Testis (tissue), 3 donors: ENCODE measurements around the gene FSTL5. TPM values are rescaled to one million over a fixed set of nuclear protein-coding genes. Genes with fewer than 3 reads are reported as not detected.

Experiments
- DNase-seq: peaks from one replicate; pipeline ENCODE4 v3.0.0-alpha.2; 2019
- H3K27ac ChIP-seq, 2 donors: fragments of 200-600 bp; sonication (generic); one replicate each; pipeline ENCODE4 v1.5.1; 2019
- H3K27me3 ChIP-seq: fragments of 200-600 bp; sonication (generic); one replicate; pipeline ENCODE4 v1.5.1; 2019
- H3K36me3 ChIP-seq: fragments of 200-600 bp; sonication (generic); one replicate; pipeline ENCODE4 v1.5.1; 2017; ENCODE audit warnings: low read depth; ENCODE audit errors: missing control alignments
- H3K4me1 ChIP-seq: fragments of 200-600 bp; sonication (generic); one replicate; pipeline ENCODE4 v1.5.1; 2019
- H3K4me3 ChIP-seq, 2 donors: fragments of 200-600 bp; sonication (generic); one replicate each; pipeline ENCODE4 v1.5.1; 2017 to 2019
- H3K9me3 ChIP-seq: fragments of 200-600 bp; sonication (generic); one replicate; pipeline ENCODE4 v1.5.1; 2017
- CTCF ChIP-seq, 3 experiments: fragments of 450-650 bp in 2 of 3; fragments of 200-600 bp in 1 of 3; sonication (generic) in 1 of 3; IDR thresholded peaks; one replicate each; pipeline ENCODE4 v1.5.1; 2016 to 2019; ENCODE audit warnings: antibody characterized with exemption in 3 of 3, mild to moderate bottlenecking in 2 of 3, moderate library complexity in 1 of 3
- POLR2A ChIP-seq: fragments of 450-650 bp; IDR thresholded peaks from one replicate; pipeline ENCODE4 v1.6.1; 2017; ENCODE audit warnings: antibody characterized with exemption, mild to moderate bottlenecking, moderate library complexity
- WGBS, 2 donors: methylation state at CpG; one replicate each; pipeline ENCODE4 v1.1.5; 2018; 5-methylcytosine and 5-hydroxymethylcytosine counted together
- intact Hi-C: fragments of 100-400 bp; cut with DNase I; formaldehyde crosslinking; loops from one replicate; pipeline ENCODE4 v1.15.1; 2023; ENCODE audit warnings: low total_unique reads
- polyA plus RNA-seq: library from polyadenylated mRNA; stranded (reverse); fragments of 350-450 nt; fragmentation: Illumina TruSeq; extraction: RNeasy Lipid Tissue Mini Kit (QIAGEN cat#74804); gene quantifications from one replicate; pipeline ENCODE4 v1.2.3, GENCODE V29; 2014; ENCODE audit warnings: low read depth, low replicate concordance; ENCODE audit not compliant: insufficient read depth
- total RNA-seq, 2 donors: library from RNA; depleted of rRNA; stranded (reverse); fragments of >200 nt; gene quantifications; one replicate each; pipeline ENCODE4 v1.2.3, GENCODE V29; 2016

The FSTL5 gene
- total and polyA plus RNA-seq, 3 donors from 2014 or later = 0.57 to 1.0 (median 0.68) TPM

- TF ChIP-seq POLR2A (no peak), CTCF (IDR thresholded peaks at IDR 0.05) (no peak)
- WGBS, 2 donors = 80 to 83% methylated on average over 1 of the region's 1 CpG
- H3K36me3 ChIP-seq = no peaks in the 10 kb centered on the region
- no peaks in the 10 kb centered on the region for H3K9me3 ChIP-seq
- H3K4me3 ChIP-seq = no peak overlapping the region
- no peaks in the 10 kb centered on the region for H3K4me1 ChIP-seq
- no peaks in the 10 kb centered on the region for H3K27me3 ChIP-seq
- H3K27ac ChIP-seq = no peak overlapping the region
- DNase-seq = no peak
- intact Hi-C loops = no loop called here
Observed at GRCh38 chr4:161987611-161988010, 176.2 kb downstream of the FSTL5 start.

DNA sequence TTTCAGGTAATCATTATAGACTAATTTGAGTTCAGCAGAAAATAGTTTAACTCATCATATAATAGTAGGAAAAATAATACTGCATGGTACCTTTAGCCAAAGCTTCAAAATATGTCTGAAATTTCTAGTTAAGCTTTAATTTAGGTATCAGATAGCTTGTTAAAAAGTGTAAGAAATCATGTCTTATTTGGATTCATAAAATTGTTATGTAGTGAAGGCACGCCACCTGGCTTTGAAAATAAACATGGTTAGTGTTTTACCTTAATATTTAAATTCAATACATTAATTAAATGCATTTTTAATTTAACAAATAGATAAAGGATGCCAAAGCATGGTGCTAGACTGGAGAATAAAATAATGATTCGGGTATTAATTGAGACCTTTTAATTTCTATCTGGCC is 211.4 kb downstream of the FSTL5 start:
- Histone ChIP-seq H3K36me3 (no peaks in the 10 kb centered on the region), H3K4me1 (no peaks in the 10 kb centered on the region), H3K27me3 (no peaks in the 10 kb centered on the region), H3K27ac (no peak overlapping the region), H3K9me3 (no peaks in the 10 kb centered on the region), H3K4me3 (no peak overlapping the region)
- intact Hi-C loops = no loop called here
- TF ChIP-seq CTCF (IDR thresholded peaks at IDR 0.05) = no peak
- TF ChIP-seq POLR2A = no peak
- no peak for DNase-seq
- WGBS, 2 donors = 50 to 92% methylated on average over 2 of the region's 2 CpGs

DNA sequence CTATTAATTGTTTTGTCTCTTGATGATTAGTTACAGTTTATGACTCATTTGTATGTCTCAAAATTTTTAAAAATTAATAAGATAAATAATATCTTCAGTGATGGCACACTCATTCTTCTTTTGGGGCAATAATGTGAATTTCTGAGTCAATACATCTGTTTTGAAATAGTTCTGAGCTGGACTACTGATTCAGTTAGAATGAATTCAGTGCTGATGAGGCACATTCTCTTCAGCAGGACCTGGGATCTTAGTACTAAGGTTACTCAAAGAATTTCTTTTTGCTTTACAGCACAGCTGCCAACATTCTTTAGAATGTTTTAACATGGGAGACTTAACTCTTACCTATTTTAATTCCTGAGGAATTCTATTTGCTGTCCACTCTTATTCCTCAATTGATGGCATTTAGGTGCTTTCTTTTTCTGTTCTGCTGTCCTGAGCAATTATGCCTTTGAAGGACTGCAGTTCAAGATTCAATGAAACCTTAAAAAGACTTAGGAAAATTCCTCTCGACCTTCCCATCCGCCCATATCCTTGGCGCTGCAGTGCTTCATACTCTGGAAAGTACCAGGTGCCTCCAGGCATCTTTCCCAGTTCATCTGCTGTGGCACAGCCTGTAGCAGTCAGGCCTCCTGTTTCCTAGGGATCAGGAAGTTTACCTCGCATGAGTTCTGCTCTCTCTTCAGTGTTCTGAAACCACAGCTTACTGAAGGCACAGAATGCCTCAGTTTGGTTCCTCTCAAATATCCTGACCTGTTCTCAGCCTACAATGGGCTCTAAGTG is 213.7 kb downstream of the FSTL5 start:
- intact Hi-C loops = no loop called here
- WGBS, 2 donors = 76 to 92% methylated on average over 4 of the region's 4 CpGs
- Histone ChIP-seq H3K9me3 (no peaks in the 10 kb centered on the region), H3K36me3 (no peaks in the 10 kb centered on the region), H3K27ac (no peak overlapping the region), H3K4me3 (no peak overlapping the region), H3K4me1 (no peaks in the 10 kb centered on the region), H3K27me3 (no peaks in the 10 kb centered on the region)
- no peak for DNase-seq
- no peak for TF ChIP-seq POLR2A
- no peak for TF ChIP-seq CTCF (IDR thresholded peaks at IDR 0.05)

DNA sequence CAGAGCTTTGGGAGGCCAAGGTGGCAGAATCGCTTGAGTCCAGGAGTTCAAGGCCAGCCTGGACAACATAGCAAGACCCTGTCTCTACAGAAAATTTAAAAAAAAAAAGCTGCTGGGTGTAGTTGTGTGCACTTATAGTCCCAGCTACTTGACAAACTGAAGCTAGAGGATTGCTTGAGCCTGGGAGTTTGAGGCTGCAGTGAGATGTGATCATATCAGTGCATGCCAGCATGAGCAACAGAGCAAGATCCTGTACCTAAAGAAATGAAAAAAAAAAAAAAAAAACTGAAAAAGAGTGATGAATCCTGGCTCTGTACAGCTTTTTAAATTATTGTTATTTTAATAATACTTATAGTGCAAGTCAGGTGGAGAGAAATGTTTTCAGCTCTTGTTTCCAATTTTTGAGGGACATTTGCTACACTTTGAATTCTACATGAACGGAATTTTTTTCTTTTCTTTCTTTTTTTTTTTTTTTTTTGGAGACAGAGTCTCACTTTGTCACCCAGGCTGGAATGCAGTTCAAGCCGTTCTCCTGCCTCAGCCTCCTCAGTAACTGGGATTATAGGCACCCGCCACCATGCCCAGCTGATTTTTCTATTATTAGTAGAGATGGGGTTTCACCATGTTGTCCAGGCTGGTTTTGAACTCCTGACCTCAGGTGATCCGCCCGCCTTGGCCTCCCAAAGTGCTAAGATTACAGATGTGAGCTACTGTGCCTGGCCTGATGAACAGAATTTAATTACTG is 215.6 kb downstream of the FSTL5 start:
- H3K9me3 ChIP-seq = no peaks in the 10 kb centered on the region
- 89 to 91% methylated on average over 6 of the region's 6 CpGs for WGBS, 2 donors
- DNase-seq = no peak

More for the DNA sequence above, 215.6 kb downstream of the FSTL5 start:
- H3K4me3 ChIP-seq = no peak overlapping the region
- TF ChIP-seq POLR2A (no peak), CTCF (IDR thresholded peaks at IDR 0.05) (no peak)
- no peaks in the 10 kb centered on the region for H3K4me1 ChIP-seq
- H3K36me3 ChIP-seq = no peaks in the 10 kb centered on the region
- intact Hi-C loops = no loop called here
- H3K27me3 ChIP-seq = no peaks in the 10 kb centered on the region
- no peak overlapping the region for H3K27ac ChIP-seq
